HG02885 (cell line): ENCODE data around the gene CDC45.

Source experiments
- ATAC-seq: cut with Tn5 transposase; IDR thresholded peaks from one replicate; pipeline ENCODE4 v1.9.1; 2021; ENCODE audit warnings: mild to moderate bottlenecking; ENCODE audit not compliant: unreplicated experiment, poor library complexity

Gene CDC45

GRCh38 chr22:19509923-19510322 lies 30.2 kb downstream of the CDC45 start:
- ATAC-seq = no peak

- ATAC-seq = no peak
Observed at GRCh38 chr22:19510919-19511341, 31.2 kb downstream of the CDC45 start.

GRCh38 chr22:19513823-19514222 lies 34.1 kb downstream of the CDC45 start:
- no peak for ATAC-seq

GRCh38 chr22:19514831-19515565 lies 35.3 kb downstream of the CDC45 start:
- no peak for ATAC-seq

GRCh38 chr22:19515654-19516377 lies 36.1 kb downstream of the CDC45 start:
- no peak for ATAC-seq

- ATAC-seq = no peak
Observed at GRCh38 chr22:19516378-19517170, 36.9 kb downstream of the CDC45 start.

GRCh38 chr22:19517171-19517500 lies 37.4 kb downstream of the CDC45 start:
- no peak for ATAC-seq

- ATAC-seq = no peak
Observed at GRCh38 chr22:19517919-19518611, 38.3 kb downstream of the CDC45 start.

GRCh38 chr22:19518635-19519034 lies 38.9 kb downstream of the CDC45 start:
- no peak for ATAC-seq

GRCh38 chr22:19519041-19519926 lies 39.6 kb downstream of the CDC45 start:
- no peak for ATAC-seq

- no peak for ATAC-seq
Observed at GRCh38 chr22:19520007-19520406, 40.3 kb downstream of the CDC45 start.

GRCh38 chr22:19520566-19521305 lies 41.0 kb downstream of the CDC45 start:
- ATAC-seq = no peak

GRCh38 chr22:19522190-19522880 lies 42.6 kb downstream of the CDC45 start:
- no peak for ATAC-seq

GRCh38 chr22:19522881-19523239 lies 43.1 kb downstream of the CDC45 start:
- no peak for ATAC-seq

GRCh38 chr22:19523240-19524169 lies 43.8 kb downstream of the CDC45 start:
- ATAC-seq = no peak

GRCh38 chr22:19524170-19525115 lies 44.7 kb downstream of the CDC45 start, which contains the start of gene CLDN5:
Gene CLDN5 (minus strand): TSS chr22:19524410. CDS start chr22:19524255, 155 bp downstream.
- ATAC-seq = no peak
